Stimulated activated naive CD8-positive, alpha-beta T cell treated with anti-CD3 and anti-CD28 coated beads, Interleukin-15, Interleukin-2, amounts not matched to agents 100 U/mL and 50 U/mL, for 24 hours (primary cell): ENCODE data around the gene AVPR2.
A peak's percentile ranks its signal among the peaks of the same experiment; 100 is the strongest.

Source experiments
- ATAC-seq: fragments of 150-1000 bp; cut with Tn5 transposase; one replicate; pipeline ENCODE4 v1.10.0; 2021
- DNase-seq: peaks from one replicate; pipeline ENCODE4 v3.0.0; 2021

AVPR2 gene

DNA sequence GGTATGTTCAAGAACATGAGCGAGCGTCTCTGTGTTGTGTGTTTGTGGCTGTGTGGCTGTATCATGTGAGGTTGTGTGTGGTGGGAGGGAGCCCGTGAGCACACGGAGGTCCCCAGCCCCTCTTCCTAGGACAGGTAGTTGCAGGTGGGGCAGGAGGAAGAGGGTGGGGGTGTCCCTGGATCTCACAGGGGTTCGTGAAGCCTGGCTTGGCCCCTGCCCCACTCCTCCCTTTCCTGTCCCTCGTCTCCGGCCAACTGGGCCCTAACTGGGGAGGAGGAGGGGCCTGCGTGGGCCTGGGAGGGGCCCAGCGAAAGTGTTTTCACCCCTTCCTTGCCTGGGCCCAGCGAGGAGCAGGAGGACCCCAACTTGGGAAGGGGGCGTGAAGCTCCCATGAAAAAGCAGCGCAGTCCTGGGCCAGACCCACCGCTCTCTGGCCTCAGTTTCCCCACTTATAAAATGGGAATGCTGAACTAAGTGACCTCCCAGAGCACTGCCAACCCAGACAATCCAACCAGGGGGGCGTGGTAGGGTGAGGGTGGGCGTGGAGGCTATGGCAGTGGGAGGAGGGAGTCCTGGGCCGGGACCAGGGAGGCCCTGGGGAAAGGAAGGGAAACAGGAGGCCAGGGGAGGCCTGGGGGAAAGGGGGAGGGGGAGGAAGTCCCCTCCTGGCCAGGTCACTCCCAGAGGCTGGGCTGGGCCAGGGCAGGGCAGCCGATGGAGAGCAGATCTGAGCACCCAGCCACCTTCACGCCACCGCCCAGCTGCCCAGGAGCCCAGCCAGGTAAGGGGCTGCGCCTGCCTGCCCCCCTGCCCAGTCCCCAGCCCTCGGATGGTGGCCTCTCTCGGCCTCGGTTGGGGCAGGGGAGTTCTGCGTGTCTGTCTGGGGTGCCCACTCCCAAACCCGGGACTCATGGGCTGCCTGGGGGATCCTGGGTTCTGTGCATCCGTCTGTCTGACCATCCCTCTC is at the start of gene AVPR2:
TSS of gene AVPR2 (plus strand) at position 683 of the 967 bp plus-strand sequence. CDS start 473 bp downstream, outside the sequence.
- ATAC-seq (peak; percentile 2), DNase-seq (no peak)

DNA sequence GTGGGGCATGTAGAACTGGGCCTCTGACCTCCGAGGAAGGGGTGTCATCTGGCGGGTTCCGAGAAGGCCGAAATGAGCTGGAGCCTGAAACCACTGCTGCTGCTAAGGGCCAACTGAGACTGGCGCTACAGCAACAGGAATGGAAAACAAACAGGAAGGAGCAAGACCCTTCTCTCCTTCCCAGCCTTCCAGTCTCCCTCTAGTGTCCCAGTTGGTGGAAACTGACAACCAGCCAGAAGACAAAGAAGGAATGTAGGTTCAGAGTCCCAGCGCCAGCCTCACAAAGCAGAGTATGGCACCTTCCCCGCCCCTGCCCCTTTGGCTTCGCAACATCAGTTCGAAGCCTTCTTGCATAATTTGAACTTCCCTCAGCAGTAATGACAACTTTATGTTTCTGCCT is 49.8 kb upstream of the AVPR2 start:
- DNase-seq (no peak), ATAC-seq (no peak)

DNA sequence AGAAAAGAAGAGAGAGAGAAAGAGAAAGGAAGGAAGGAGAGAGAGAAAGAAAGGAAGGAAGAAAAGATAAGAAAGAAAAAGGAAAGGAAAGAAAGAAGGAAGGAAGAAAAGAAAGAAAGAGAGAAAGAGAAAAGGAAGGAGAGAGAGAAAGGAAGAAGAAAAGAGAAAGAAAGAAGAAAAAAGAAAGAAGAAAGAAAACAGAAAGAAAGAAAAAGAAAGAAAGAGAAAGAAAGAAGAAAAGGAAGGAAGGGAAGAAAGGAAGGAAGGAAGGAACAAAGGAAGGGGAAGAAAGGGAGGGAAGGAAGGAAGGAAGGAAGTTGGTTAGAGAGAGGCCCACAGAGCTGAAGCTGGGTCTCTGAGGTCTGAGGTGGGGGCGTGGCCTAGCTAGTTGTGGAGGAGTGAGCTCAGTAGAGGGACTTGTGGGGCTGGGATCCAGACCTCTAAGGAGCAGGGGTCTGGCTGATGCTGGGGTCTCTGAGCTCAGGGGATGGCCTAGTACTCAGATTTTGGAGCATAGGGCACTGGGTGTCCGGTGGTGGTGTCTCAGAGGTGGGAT is 47.0 kb upstream of the AVPR2 start:
- ATAC-seq (no peak), DNase-seq (no peak)

DNA sequence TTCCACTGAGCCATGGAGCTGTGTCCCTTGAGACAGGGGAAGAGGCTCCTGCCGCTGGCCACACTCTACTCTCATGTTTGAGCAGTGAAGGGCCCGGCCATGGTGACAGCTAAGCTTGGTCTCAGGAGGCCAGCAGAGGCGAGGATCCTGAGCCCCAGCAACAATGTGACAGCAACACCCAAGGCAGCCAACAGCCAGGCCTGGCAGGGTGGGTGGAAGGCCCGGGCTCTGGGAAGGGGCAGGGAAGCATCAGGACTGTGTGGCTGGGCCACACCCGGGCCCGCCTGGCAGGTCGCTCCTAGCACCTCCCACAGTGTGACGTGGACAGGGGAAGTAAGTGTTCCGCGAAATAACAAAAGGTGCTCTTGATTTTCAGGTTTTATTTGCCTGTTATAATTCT is 43.3 kb upstream of the AVPR2 start:
- DNase-seq (no peak), ATAC-seq (no peak)

DNA sequence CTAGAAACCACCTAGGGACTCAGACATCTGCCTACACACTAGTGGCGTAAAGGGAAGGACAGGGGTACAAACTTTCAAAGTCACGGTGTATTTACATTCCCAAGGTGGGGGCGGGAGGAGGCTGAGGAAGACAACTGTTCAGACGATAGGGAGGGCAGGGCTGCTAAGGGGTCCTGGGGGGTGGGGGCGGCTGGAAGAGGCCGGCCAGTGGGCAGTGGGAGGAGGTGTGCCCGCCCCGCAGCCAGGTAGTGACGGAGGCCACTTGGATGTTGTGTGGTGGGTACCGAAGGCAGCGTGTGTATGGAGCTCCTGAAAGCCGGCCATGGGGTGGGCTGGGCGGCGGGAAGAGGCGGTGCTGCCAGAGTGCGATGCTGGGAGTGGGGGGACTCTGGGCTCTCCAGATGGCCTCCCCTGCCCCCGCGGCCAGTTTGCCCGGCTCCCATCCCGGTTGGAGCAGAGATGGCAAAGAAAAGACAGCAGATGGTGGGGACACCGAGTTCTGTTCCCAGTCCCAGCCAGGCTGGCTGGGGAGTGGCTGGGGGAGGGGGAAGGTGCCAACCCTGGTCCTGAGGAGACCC is 42.7 kb upstream of the AVPR2 start:
- no peak for ATAC-seq
- DNase-seq = no peak

DNA sequence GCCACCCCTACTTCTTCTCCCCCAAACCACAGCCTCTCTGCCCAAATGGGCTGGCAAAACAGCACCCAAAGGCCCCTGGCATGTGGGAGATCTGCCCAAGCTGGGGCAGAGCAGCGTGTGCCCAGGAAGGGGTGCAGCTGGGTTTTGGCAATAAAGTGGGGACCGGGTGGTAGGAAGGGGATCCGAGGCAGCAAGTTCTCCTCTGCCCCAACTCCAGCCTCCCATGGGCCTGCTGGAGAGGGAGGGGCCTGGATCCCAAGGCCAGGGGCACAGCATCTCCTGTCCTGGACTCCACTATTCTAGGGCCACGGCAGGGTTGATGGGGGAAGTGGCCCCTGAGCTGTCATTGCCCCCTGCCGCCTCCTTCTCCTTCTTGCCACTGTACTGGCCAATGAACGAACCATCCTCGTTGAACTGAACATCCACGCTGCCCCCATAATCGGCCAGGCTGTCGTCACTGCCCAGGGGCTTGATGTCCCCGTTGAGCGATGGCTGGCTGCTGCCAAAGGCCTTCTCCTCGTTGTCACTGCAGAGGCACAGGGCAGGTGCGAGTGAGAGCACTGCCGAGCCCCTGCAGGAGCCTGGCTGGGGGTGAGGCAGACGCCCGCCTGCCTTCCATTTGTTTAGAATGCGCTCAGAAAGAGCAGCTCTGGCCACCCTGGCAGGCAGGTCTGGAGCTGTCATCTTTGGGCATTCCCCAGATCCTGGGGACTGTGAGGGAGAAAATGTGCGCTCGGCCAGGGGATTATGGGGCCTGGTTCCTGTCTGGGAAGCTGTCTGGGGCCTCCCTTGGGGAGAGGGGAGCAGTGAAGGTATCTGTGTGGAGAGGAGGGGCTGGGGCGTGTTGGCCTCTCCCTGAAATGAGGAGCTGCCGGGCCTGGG is 41.9 kb upstream of the AVPR2 start:
- DNase-seq (no peak), ATAC-seq (no peak)

DNA sequence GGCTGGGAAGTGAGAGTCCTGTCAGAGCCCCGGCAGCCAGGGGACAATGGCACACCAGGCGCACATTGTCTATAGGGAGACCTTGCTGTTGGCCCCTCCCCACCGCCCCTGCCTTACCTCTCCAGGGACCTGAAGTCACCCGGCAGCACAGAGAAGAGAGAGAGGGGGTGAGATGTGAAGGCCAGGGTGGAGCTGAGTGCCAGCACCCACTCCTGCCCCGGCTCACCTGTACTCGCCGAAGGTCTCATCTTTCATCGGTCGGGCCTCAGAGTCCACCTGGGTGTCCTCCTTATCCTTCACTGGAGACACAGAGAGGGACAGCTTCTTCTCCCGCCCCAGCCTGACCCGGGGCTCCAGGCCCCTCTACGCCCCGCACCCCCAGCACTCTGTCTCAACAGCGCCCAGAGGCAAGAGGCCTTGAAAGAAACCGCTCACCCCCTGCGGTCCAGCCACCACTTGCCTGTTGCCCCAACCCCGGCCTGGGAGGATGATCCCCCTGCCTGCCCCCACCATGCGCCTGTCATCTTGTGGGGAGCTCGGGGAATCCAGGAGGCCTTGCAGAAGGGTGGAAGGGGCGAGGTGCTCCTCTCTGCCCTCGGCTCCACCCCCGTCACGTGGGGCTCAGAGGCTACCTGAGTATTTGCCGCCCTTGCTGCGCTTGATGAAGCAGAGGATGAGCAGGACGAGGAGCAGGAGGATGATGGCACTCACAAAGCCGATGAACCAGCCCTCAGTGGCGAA is 41.1 kb upstream of the AVPR2 start:
- no peak for DNase-seq

DNA sequence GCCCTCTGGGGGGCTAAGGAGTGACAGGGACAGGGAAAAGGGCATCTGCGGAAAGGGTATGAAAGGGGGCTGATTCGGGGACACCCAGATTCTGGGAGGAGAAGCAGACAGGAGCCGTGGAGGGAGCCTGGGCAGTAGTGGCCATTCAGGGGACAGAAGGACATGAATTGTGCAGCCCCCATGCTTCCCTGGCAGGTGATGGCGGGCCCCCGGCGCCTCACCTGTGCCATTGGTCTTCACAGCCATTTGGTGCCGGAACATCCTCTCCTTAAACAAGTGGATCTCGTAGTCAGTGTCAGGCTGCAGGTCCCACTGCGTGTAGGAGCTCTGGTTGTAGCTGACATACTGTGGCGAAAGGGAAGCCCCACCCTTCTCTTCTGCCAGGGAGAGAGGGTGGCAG is 40.4 kb upstream of the AVPR2 start:
- no peak for DNase-seq
- ATAC-seq = no peak

More for the DNA sequence above, 41.1 kb upstream of the AVPR2 start:
- ATAC-seq = no peak

DNA sequence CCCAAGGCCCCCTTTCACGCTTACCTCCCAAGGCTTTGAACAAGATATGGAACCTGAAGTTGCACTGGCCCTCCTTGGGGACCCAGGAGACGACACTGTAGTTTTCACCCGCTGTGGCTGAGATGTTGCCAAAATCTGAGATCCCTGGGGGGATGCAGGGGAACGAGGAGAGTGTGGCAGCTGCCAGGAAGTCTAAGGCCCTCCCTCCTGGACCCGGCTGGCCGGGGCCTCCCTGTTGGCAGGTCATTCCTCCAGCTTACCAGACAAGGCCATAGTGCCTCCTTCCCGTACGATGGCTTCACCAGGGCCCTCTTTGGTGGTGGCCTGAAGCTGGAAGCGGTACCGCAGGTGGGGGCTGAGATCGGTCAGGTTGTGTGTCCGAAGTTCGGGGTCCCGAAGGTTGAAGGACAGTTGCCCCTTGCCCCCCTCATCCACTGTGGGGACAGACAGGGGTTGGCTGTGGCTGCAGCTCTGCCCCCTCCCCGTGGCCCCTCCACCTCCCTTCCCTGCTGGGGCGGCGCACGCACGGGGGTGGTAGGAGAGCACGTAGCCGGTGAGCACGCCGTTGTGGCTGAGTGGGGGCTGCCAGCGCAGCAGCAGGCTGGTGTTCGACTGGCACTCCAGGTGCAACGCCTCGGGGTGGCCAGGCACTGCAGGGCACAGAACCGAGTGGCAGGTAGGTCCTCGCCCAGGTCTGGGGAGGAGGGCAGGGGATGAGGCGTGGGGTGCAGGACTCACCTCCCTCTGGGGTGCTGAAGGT is 39.7 kb upstream of the AVPR2 start:
- DNase-seq (no peak), ATAC-seq (no peak)

DNA sequence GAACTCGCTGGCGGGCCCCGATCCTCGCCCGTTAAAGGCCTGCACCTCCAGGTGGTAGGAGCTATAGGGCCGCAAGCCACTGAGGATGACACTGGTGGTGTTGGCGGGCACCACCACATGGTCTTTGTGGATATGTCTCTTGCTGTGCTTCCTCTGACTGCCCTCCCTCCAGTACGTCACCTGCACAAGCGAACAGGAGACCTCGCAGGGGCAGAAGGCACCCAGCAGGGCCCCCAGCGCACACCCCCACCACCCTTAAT is 39.2 kb upstream of the AVPR2 start:
- no peak for ATAC-seq

DNA sequence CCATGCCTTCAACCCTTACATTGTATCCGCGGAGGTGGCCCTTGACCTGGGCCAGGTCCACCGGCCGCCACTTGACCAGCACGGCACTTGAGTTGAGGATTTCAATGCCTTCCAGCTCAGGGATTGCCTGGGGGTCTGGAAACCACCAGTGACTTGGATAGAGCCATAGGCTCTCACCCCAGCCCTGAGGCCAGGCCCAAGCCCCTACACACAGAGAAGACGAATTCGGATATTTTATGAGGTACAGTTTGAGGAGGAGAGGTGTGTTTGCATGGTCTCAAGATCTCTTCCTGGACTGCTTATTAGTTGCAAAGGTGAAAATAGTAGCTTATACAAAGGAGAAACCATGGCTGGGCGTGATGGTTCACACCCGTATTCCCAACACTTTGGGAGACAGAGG is 38.8 kb upstream of the AVPR2 start:
- ATAC-seq (no peak), DNase-seq (no peak)

More for the DNA sequence above, 39.2 kb upstream of the AVPR2 start:
- no peak for DNase-seq

DNA sequence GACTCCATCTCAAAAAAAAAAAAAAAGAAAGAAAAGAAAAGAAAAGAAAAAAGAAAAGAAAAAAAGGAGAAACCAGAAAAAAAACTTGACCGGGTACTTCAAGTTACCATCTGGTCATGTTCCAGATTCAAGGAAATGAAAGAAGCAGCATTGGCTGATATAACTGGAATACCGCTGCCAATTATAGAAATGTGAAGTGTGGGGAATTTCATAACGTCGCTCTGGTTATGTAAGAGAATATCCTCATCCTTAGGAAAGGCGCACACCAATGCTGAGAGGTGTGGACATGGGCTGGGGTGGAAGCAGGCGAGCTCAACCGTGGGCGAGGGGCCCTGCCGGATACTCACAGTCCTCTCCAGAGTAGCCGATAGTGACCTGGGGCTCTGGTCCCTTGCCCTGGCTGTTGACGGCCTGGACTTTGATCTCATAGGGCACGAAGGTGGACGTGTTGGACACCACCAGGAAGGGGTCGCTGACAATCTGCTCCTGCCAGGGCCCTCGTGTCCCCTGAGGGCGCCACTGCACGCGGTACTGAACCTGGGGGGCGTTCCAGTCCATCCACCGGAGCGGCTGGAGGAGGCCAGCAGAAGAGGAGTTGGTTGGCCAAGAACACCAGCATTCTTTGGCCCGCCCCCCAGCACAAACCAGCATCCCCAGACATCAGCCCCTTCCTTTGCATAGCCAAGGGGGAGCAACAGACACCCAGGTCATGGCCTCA is 38.0 kb upstream of the AVPR2 start:
- no peak for DNase-seq
- no peak for ATAC-seq

DNA sequence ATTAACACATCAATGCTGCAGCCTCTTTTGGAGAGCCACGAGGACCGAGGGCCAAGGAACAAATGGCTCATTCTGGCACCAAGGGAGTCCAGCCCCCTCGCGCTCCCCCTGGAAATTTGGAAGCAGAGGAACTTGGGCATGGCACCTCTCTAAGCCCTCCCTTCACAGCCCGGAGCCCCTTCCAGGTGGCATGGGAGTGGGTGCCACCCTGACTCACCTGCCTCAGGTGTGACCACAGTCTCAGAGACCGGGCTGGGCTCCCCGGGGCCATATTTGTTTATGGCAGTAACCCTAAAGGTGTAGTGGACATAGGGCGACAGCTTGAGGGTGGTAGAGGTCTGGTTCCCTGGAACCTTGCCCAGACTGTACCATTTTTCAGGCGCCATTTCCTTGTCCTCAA is 37.3 kb upstream of the AVPR2 start:
- no peak for DNase-seq
- no peak for ATAC-seq

DNA sequence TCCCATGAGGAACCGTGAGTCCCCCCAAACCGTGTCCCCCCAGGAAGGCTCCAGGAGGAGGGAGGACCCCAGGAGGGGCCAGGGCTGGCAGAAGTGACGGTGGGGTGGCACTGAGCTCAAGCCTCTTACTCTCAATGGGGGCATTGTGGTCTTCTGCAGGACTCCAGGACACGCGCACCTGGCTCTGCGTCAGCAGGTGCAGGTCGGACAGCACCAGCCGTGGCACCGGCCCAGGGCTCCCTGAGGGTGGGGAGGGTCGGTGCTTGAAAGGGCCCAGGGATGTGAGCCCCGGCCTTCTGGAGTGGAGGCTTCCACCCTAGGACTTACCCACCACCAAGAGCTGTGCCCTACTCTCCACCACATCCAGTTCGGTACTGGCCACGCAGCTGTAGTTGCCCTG is 36.8 kb upstream of the AVPR2 start:
- DNase-seq (no peak), ATAC-seq (no peak)

DNA sequence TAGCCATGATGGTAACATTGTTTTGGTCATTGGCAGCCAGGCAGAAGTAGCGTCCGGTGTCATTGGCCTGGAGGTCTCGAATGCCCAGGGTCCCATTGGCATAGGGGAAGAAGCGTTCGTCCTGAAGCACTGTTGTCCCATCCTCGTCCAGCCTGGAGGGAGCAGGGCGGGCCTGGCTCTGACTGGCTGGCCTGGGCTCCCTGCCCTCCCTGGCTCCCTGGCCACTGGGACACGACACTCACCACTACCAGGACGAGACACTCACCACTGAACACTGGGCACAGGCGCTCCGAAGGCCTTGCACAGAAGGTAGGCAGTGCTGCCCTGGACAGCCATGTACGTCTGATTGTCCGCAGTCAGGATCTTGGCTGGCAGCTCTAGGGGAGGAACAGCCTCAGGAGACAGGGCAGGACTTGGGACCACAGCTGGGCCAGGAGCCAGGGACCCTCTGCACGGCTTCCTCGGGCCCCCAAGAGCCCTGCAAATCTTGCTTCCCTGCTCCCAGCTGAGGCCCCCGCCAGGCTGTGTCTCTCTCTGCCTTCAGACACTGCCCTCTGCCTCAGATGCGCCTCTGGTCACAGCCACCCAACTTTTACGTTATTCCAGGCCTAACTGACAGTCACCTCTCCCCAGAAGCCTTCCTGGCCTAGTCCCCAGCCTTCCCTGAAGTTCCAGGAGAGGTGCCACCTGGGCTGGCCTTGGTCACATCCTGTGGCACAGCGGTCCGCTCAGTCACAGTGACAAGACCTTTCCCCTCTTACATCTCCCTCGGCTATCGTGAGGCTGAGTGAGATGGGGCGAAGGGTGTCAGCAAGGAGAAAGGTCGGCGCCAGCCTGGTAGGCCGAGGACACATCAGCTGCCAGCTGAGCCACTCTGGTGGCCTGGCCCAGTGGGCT is 35.6 kb upstream of the AVPR2 start:
- no peak for DNase-seq
- no peak for ATAC-seq

DNA sequence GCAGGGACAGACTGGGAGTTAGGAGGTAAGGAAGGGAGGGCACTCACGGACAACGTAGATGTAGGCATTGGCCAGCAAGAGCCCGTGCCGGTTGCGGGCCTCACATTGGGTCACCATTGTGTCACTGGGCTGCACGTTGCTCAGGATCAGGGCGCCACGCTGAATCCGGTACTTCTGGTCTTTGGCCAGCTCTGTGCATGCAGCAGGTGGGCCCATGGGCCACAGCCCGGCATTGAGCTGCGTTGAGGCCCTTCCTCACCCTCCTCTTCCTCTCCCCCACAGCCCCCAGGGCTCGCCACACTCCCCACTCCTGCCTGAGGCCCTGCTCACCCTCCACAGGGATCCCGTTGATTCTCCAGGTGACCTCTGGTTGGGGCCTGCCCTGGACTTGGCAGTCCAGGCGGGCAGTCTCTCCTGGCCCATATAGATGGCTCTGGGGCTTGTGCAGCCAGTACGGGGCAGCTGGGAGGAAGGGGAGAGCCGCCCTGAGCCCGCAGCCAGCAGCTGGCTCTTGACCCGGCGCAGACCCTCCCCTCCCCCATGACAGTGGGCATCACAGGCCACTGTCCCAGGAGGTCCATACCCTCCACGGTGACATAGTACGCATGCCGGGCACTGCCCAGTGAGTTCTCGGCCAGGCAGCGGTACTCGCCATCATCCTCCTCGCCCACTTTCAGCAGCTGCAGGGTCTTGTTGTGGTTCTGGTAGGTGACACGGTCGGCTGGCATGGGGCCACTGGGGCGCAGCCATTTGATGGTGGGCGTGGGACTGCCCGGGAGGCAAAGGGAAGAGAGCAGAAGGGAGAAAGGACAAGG is 34.8 kb upstream of the AVPR2 start:
- DNase-seq (no peak), ATAC-seq (no peak)

DNA sequence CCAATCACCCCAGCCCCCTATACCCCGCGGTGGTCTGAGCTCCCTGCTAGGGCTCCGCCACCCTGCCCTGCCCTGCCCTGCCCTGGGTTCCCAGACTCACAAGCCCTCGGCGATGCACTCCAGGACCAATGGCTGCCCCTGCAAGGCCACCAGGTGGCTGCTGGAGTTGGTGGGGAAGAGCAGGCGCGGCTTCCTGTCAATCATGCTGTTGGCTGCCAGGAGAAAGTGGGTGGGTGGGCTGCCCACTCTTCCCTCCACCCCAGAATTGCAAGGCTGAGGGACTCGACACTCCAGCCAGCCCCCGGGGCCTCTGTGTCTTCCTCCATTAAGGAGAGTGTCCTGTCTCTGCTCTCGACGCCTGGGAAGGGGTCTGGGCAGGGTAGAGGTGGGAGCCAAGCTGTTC is 34.2 kb upstream of the AVPR2 start:
- no peak for ATAC-seq
- no peak for DNase-seq

DNA sequence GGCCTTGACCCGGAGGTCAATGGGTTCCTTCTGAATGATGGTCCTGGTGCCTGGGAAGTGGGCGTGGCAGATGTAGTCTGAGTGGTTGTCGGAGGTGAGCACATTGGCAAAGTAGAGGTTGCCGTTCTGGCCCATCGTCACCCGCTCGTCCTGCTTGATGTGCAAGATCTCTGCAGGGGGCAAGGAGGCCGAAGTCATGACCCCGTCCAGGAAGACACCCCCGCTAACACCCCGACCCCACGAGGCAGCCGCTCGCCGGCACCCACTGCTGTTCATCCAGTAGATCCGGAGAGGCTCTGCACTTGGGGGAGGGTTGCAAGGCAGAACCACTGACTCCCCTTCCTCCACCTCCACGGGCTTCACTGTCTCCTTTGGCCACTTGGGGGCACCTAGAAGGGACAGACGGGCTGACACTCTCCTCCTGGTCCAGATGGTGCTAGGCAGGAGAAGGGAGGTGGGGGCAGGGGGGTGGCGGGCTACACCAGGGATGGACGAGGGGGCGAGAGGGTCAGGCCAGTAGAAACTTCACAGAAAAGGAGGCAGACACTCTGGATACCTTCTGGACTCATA is 33.6 kb upstream of the AVPR2 start:
- DNase-seq = no peak
- ATAC-seq = no peak
